H1 (cell line): ENCODE measurements around the gene PRRC2A. TPM values are rescaled to one million over a fixed set of nuclear protein-coding genes. Genes with fewer than 3 reads are reported as not detected.

Source experiments
- CHD2 ChIP-seq: IDR thresholded peaks from 2 replicates; pipeline ENCODE4 v1.6.1; 2012; ENCODE audit warnings: low read length, improper control_type of control experiment
- CREB1 ChIP-seq: IDR thresholded peaks from 2 replicates; pipeline ENCODE4 v1.6.1; 2012; ENCODE audit warnings: inconsistent platforms
- RXRA ChIP-seq: IDR thresholded peaks from 2 replicates; pipeline ENCODE4 v1.6.1; 2011; ENCODE audit warnings: low read depth, mild to moderate bottlenecking, low read length, moderate library complexity; ENCODE audit not compliant: insufficient read depth
- polyA plus RNA-seq, 7 experiments: library from polyadenylated mRNA; depleted of rRNA in 3 of 7; stranded (reverse) in 5 of 7; unstranded in 2 of 7; fragments of >200 nt in 5 of 7; fragments of 200-250 nt in 2 of 7; gene quantifications; 1 replicate in 5 of 7; 2 replicates in 1 of 7; 4 replicates in 1 of 7; pipeline versions ENCODE4 v1.2.1 to v1.2.3, GENCODE V29; 2011 to 2013; ENCODE audit warnings: missing spikeins in 2 of 7, mixed read lengths in 2 of 7
- total RNA-seq: library from RNA; stranded (reverse); fragmentation: NEBNext Ultra II Directional; extraction: Animal tissue kit (Norgen Biotek cat#: 25700); gene quantifications from 2 replicates; pipeline ENCODE4 v1.2.1, GENCODE V29; 2021

The PRRC2A gene
- total and polyA plus RNA-seq, 2 of the 8 experiments (the other 6 are each of a cell fraction or from before 2014, with no cell fraction given): 118 to 300 TPM

GRCh38 chr6:31580438-31580740, 40.1 kb upstream of the PRRC2A start (continued):
- TF ChIP-seq RXRA (no peak), CREB1 (no peak), CHD2 (no peak)
